Right lobe of liver (tissue), 4 donors: ENCODE measurements around the gene RPE.

Experiments used
- CTCF ChIP-seq, 4 donors: fragments of 200-600 bp in 3 of 4; fragments of 450-650 bp in 1 of 4; IDR thresholded peaks; one replicate each; pipeline versions ENCODE4 v1.5.1 to v1.8.0; 2016 to 2022; ENCODE audit warnings: antibody characterized with exemption in 4 of 4, mild to moderate bottlenecking in 2 of 4
- POLR2A ChIP-seq: fragments of 450-650 bp; IDR thresholded peaks from one replicate; pipeline ENCODE4 v1.6.1; 2017; ENCODE audit warnings: antibody characterized with exemption, mild to moderate bottlenecking
- donor health status: DM: no; HTN: no; CAD: no.
- donor health status: DM: no; HTN: no; CAD: no.
- donor health status: DM: no; HTN: yes; CAD: no.

GRCh38 chr2:210050885-210051284 lies 48.4 kb downstream of the RPE start:
- TF ChIP-seq POLR2A (no peak), CTCF (IDR thresholded peaks at IDR 0.05) (no peak)
